22Rv1 (cell line): ENCODE results near the gene ALDH4A1.
"Not testable (repeated sequence)": the region's sequence is repeated elsewhere in the genome, so short reads cannot be mapped to it uniquely, and the experiment has no call there.

Experiments used
- H3K27ac ChIP-seq: fragments of 450-650 bp; 2 replicates; pipeline ENCODE4 v1.5.1; 2017
- ZFX ChIP-seq: fragments of 450-650 bp; IDR thresholded peaks from 2 replicates; pipeline ENCODE4 v1.6.1; 2017; ENCODE audit warnings: antibody characterized with exemption, borderline replicate concordance
- TF ChIP-seq, protein P1 (sequence below): fragments of 450-650 bp; IDR thresholded peaks from 2 replicates; pipeline ENCODE4 v1.5.1; 2017; ENCODE audit warnings: mild to moderate bottlenecking

Gene ALDH4A1

DNA sequence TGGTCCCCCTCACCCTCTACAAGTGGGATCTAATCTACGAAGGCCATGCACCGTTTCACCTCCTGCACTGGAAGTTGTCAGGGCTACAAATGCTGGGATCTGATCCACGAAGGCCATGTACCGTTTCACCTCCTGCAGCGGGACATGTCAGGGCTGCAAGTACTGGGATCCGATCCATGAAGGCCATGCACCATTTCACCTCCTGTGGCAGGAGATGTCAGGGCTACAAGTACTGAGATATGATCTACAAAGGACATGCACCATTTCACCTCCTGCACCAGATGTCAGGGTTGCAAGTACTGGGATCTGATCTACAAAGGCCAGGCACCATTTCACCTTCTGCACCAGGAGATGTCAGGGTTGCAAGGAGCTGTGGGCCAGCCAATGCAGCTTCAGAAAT is 7.0 kb downstream of the ALDH4A1 start:
- no peak for TF ChIP-seq ZFX
- TF ChIP-seq, protein P1, sequence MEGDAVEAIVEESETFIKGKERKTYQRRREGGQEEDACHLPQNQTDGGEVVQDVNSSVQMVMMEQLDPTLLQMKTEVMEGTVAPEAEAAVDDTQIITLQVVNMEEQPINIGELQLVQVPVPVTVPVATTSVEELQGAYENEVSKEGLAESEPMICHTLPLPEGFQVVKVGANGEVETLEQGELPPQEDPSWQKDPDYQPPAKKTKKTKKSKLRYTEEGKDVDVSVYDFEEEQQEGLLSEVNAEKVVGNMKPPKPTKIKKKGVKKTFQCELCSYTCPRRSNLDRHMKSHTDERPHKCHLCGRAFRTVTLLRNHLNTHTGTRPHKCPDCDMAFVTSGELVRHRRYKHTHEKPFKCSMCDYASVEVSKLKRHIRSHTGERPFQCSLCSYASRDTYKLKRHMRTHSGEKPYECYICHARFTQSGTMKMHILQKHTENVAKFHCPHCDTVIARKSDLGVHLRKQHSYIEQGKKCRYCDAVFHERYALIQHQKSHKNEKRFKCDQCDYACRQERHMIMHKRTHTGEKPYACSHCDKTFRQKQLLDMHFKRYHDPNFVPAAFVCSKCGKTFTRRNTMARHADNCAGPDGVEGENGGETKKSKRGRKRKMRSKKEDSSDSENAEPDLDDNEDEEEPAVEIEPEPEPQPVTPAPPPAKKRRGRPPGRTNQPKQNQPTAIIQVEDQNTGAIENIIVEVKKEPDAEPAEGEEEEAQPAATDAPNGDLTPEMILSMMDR: no peak
- no peak overlapping the region for H3K27ac ChIP-seq

DNA sequence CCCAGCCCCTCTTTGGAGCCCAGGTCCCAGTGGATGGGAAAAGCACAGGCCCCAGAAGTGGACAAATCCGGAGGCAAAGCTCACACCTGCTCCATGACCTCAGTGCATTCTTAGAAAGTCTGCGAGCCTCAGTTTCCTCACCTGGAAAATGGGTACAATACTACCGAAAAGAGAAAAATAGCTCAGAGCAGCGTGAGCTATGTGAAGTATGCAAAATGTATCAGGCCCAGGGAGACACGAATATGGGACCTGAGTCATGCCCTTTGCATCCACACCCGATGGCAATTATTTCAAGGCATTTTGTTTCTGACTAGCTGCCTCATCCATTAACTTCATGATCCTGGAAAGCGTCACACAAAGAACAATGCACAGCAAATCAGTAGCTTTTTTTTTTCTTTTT is 9.2 kb downstream of the ALDH4A1 start:
- no peak for TF ChIP-seq ZFX
- TF ChIP-seq, protein P1: no peak
- H3K27ac ChIP-seq: no peak overlapping the region

DNA sequence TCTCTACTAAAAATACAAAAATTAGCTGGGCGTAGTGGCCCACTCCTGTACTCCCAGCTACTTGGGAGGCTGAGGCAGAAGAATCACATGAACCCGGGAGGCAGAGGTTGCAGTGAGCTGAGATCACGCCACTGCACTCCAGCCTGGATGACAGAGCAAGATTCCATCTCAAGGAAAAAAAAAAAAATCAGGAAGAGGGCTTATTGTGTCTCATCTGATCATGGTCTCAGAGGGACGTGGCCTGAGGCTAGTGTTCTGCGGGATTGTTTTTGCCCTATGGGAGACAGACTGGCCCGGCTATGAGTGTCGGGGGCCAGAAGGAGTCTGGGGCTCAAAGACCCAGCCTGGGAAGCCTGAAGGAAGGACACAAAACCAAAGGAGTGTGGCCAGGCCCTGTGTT is 10.5 kb downstream of the ALDH4A1 start:
- H3K27ac ChIP-seq: not testable (repeated sequence)

DNA sequence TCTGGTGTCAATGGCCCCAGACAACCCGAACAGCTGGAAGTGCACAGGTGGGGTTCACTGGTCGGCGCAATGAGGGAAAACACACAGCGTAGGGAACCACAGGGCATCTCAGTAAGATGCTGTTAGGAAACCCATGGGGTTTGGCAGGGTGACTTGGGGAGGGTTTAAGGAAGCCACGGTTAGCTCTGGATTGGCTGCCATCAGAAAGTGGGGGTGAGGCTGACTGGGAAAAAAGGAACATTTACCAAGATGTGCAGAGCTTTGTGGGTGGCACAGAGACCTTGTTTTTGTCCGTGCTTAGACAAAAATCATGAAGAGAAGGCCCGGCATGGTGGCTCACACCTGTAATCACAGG is 11.0 kb downstream of the ALDH4A1 start:
- no peak overlapping the region for H3K27ac ChIP-seq
- TF ChIP-seq, protein P1: no peak
- no peak for TF ChIP-seq ZFX

DNA sequence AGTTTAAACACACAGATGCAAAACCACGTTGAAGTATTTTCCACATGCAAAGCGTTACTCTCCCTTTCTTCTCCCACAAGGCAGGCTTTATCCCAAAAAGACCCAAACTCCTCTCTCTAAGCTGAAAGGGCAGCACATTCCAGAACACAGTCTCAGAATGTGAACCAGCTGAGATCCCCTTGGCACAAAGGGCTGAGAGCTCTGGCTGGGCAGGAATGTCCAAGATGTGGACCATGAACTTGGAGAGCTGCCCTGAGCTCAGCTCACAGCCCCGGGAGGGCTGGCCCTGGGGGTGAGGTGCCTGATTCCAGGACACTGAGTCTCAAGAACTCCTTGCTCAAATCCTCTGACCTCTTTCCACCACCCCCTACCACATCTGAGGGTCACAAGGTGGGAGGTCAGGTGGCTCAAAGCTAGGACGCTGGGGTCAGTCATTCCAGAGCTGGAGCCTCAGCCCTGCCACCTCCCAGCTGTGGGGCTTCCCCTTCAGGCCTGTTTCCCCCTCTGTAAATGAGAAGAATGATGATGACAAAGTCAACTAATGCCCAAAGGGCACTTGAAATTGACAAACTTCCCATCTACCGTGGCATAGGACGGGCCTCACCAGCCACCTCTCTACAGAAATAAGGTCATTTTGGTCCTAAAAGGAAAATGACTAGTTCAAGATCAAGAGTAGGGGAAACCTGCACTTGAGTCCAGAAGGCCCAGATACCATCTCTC is 11.5 kb downstream of the ALDH4A1 start:
- H3K27ac ChIP-seq: no peak overlapping the region
- TF ChIP-seq, protein P1: no peak

DNA sequence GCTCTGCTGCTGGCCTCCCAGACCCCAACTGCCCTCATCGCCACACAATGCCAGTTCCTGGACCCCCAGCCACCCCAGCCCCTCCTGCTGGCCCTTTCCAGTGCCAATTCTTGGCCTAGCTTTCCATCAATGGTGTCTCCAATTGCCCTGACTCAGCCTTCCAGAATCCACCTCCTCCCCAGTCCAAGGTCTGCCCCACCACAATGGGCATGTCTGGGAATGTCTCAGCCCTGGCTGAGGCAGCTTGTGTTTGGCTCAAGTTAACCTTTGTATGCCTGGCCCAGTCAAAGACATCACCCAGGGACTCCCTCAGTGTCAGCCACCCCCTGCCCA is 16.4 kb downstream of the ALDH4A1 start:
- H3K27ac ChIP-seq: no peak overlapping the region

DNA sequence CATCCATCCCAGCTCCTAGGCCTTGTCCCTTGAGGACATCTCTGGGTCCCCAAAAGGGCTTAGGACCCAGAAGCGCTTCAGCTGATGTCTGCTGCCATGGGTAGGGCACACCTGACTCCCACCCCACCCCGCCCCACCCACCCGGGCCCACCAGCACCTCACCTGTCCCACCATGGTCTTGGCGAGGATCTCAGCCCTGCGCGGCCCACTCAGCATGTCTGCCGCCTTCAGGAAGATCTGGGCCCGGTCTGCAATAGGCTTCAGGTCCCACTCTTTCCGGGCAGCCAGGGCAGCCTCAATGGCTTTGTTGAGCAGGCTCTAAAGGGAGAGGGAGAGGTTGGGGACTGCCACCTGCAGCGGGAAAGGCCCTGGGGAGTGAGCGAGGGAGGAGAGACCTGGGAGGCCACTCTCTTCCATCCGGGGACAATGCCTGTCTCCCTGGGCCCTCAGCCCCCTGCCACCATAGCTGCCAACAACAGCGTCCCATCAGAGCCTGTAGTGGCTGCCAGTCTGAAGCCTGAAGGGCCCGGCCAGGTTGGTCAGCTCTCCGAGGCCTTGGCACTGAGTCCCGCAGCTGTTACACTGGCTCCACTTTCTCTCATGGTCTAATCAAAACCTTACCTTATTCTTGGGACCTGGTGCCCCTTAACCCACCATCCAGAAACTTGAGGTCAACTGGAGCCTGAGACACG is 16.9 kb downstream of the ALDH4A1 start:
- no peak overlapping the region for H3K27ac ChIP-seq
- no peak for TF ChIP-seq ZFX
- TF ChIP-seq, protein P1: no peak

More for the DNA sequence above, 16.4 kb downstream of the ALDH4A1 start:
- no peak for TF ChIP-seq ZFX

DNA sequence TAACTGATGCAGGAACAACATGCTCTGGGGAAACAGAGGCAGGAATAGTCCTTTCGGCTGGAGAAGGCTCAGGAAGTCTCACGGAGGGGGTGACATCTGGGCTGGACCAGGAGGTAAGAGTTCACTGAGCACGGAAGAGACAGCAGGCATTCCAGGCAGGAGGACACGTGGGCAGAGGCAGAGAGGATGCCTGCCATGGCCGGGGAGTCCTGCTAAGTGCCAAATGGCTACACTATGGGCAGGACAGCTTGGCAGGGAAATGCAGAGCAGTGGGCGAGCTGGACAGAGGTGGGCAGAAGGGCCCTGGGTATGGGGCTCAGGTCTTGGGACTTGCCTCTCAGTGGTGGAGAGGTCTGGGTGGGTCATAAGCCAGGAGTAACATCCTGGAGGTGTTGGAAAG is 17.6 kb downstream of the ALDH4A1 start:
- TF ChIP-seq, protein P1: no peak
- no peak for TF ChIP-seq ZFX
- no peak overlapping the region for H3K27ac ChIP-seq
